Caki2 (cell line): ENCODE data around the gene RASAL3. TPM values are rescaled to one million over a fixed set of nuclear protein-coding genes. Genes with fewer than 3 reads are reported as not detected.
"Not testable (repeated sequence)": the region's sequence is repeated elsewhere in the genome, so short reads cannot be mapped to it uniquely, and the experiment has no call there.

ENCODE experiments used
- DNase-seq: peaks from one replicate; pipeline ENCODE4 v3.0.0-alpha.2; 2015; ENCODE audit warnings: low read depth
- in situ Hi-C: cut with HindIII; loops from 2 replicates; pipeline ENCODE4 v1.10.0; 2016; ENCODE audit warnings: low sequenced_read_pairs, low pct_unique_long_range_greater_than_20kb, mixed read lengths
- total RNA-seq: library from RNA; depleted of rRNA; stranded (reverse); fragments of >200 nt; shearing (Covaris generic); gene quantifications from 2 replicates; pipeline ENCODE4 v1.2.3, GENCODE V29; 2014; ENCODE audit warnings: low replicate concordance; rRNA removed

RASAL3 gene
- total RNA-seq = not detected in 2 replicates

DNA sequence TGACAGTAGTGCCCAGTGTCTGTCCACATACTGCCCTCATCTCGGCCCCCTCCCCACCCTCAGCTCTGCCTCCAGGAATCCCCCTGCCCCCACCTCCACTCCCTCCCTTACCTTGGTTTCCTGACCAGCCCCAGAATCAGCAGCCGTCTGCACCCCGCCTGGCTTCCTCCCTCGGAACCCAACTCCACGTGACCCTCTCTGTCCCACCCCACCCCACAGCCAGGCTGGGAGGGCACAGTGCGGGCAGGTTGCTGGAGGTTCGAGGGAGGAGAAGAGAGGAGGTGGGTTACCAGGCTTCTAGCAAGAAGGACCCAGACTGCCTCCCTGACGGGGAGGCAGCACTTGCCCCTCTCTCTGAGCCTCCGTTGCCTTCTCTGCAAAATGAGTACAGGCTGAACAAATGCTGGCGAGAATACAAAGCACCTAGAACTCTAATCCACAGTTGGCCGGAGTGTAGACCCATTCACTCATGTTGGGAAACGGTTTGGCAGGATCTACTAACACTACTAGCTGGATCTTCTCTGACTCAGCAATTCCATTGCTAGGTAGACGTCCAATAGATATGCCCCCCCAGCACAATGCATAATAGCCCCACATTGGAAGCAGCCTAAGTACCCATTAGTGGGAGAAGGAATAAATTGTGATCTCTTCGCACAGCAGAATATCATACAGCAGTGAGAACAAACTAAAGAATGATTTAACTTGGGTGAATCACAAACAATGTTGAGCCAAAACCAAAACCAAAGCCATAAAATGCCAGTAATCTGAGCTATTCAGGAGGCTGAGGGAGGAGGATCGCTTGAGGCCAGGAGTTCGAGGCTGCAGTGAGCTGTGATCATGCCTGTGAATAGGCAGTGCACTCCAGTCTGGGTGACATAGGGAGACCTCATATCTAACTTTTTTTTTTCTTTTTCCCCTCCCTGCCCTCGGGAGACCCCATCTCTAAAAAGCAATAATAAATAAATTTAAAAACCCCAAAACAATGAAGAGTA lies at the start of gene RASAL3:
Gene RASAL3, minus strand, starts transcription at position 151 of the 992 bp plus-strand sequence. CDS start 186 bp downstream, outside the sequence.
- in situ Hi-C loops = no loop called here
- DNase-seq = no peak

DNA sequence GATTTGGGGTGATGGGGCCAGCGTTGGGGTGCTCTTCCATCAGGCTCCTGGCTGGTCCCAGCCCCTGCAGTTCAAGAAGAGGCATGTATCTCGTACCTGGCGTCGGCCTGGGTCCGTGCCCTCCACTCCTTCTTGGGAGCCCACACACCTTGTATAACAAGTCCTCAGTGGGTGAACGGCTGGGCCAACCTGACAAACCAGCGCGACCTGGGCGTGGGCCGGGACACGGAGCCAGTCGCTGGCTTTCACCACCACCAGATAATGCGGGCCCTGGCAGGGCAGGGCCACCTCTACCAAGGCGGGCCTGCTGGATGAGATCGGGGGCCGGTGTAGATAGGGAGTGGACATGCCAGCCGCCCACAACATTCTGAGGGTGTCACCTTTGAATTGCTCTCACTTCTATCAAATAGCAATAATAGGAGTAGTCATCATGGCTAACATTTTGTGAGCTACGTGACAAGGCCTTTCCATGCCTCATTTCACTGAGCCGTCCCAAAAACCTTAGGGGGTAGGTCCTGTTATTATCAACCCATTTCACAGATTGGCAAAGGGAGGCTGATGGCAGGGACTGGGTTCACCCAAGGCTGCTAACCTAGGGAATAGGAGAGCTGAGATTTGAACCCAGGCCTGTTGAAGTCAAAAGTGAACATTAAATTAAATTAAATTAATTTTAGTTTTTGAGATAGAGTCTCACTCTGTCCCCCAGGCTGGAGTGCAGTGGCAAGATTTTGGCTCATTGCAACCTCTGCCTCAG lies 47.5 kb upstream of the RASAL3 start:
- in situ Hi-C loops = no loop called here
- no peak for DNase-seq

DNA sequence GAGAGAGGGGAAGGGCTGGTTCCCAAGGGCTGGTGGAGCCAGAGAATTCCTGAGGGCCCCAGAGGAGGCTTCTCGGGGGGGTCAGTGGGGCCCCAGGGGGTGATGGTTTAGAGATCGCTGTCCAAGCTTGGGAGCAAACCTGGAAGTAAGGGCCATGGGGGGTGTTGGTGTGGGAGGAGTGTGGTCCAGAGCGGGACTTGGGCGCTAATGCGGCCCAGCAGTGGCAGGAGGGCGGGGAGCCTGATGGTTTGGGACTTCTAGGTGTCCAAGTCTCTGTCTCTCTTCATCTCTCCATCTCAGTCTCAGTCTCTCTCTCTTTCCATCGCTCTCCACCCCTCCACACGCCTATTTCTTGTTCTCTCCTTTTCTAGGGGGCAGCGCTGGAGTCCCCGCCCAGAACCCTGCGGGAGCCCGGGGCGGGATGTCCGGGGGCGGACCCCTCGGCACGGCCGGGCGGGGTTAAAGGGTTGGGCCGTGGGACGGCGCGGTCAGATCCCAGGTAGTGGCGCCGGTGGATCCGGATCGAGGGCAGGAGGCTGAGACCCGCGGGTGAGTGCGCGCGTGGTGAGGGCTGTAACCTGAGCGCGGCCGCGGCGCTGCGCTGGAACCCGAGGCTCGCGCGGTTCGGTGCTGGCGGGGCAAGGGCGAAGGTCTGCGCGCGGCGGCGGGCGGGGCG lies 43.8 kb upstream of the RASAL3 start, which contains the start of gene CYP4F22:
Gene CYP4F22, plus strand, starts transcription at position 491 of the 676 bp plus-strand sequence. CDS start 16,812 bp downstream, outside the sequence.
- no peak for DNase-seq
- in situ Hi-C loops = no loop called here

DNA sequence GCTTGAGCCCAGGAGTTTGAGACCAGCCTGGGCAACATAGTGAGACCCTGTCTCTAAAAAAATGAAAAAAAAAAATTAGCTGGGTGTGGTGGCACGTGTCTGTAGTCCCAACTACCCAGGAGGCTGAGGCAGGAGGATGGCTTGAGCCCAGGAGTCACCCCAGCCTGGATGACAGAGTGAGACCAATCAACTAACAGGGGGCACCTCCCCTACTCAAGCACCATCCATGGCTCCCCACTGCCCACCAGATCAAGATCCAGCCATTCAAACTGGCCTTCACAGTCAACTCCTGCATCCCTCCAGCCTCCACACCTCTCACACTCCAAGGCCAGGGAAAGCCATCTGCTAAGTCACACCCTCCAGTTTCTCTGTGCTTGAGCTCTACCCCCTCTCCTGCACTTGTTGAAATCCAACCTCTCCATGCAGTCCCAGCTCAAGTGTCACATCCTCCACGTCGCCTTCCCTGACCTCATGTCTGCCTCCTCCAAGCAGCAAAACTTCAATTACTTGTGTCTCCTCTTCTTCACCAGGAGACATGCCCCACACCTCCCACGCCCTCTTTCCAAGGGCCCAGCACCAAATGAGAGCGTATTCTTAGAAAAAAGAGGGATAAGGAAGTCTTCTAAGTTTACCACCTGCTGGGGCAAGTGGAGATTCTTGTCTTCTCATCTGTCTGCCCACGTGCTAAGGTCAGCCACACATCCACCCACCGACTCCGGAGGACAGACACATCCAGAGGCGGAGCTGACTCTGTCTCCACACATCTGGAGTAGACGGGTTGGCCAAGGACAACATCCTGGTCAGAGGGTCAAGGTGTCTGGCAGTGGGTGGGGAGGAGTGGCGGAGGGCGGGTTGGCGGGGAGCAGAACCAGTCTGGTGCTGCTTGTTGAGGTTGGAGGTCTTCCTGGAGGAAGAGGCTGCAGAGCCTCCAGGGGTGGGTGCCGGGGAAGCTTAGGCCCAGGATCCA lies 43.0 kb upstream of the RASAL3 start:
- in situ Hi-C loops = no loop called here
- no peak for DNase-seq

DNA sequence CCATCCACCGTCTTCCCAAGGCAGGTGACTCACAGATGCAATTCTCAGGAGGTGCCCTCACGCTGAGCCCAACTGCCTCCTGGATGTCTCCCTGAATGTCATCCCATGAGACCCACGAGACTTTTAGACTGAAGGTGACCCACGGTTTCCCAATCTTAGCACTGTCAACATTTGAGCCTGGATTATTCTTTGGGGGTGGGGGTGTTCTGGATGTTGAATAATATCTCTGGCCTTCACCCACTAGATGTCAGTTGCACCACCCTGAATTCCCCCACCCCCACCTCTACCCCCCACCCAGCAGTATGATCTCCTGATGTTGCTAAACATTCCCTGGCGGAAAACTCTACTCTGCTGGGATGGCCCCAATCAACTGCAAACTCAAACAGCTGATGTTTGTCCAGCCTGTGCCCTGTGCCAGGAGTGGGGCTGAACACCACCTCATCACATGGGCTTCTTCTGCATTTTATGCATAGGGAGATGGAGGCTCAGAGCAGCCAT lies 41.8 kb upstream of the RASAL3 start:
- in situ Hi-C loops = no loop called here

DNA sequence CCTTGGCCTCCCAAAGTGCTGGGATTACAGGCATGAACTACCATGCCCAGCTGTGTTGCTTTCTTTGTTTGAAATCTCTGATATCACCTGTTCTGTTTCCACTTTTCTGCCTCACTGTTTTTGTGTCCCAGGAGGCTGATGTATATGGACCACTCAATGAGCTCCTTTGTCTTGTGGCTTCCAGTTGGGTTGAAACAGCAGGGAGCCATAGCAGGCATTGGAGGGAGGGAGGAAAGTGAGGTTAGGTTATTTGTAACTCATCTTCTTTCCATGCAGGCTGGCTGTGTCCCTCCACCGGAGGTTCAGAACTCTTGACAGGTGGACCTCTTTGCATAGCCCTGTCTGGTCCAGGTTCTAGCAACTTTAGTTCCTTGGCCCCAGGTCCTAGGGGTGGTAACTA lies 37.9 kb upstream of the RASAL3 start:
- in situ Hi-C loops = no loop called here

More for the DNA sequence above, 41.8 kb upstream of the RASAL3 start:
- DNase-seq = no peak

DNA sequence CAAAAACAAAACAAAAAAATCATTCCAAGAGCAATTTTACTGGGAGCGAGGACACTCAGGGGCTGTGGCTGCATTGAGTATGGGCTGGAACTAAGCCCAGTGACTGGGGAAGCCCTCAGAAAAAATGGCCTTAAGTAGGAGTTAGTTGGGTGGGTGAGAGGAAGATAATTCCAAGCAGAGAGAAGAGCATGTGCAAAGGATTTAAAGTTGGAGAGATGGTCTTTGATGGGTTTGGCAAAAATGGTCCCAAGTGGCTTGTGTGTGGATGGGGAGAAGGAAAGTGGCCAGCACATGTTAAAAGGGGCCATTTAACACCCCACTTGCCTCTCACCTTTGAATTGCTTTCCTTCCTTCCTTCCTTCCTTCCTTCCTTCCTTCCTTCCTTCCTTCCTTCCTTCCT lies 37.3 kb upstream of the RASAL3 start:
- DNase-seq = no peak

More for the DNA sequence above, 37.9 kb upstream of the RASAL3 start:
- DNase-seq = no peak

DNA sequence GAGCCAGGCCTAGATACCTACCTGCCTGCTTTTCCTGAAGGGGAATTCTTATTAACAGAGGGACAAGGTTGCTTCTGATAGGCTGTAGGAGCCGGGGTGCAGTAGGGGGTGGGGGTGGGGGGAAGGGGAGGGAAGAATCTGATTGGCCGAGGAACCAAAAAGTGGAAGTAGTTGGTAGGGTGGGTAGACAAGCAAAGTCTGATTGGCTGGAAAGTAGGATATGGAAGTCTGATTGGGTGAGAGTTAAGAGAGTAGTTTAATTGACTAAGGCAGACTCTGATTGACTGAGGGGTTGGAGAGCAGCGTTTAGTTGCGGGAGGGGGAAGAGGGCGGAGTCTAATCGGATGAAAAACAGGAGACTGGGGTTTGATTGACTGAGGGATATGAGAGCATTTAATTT lies 34.6 kb upstream of the RASAL3 start:
- in situ Hi-C loops = no loop called here
- peak; percentile 53 for DNase-seq

More for the DNA sequence above, 37.3 kb upstream of the RASAL3 start:
- in situ Hi-C loops = no loop called here

DNA sequence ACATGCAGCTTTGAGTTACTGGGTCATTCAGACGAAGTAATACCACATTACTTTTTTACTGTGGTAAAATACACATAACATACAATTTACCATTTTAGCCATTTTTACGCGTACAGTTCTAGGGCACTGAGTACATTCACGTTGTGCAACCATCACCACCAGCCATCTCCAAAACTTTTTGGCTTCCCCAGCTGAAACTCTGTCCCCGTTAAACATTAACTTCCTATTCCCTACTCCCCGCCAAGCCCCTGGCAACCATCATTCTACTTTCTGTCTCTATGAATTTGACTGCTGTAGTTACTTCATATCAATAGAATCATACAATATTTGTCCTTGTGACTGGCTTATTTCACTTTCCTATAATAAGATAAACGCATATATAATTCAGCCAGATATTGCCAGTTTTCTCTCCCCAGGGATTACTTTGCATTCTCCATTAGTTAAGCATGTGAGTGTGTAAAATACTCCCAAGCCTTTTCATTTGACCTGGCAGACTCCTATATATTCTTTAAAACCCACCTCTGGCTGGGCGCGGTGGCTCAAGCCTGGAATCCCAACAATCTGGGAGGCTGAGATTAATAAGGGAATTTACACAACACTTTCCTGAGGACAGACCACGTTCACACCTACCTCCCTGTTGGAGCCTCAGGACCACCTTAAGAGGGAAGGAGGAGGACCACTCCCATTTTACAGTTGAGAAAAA lies 34.0 kb upstream of the RASAL3 start:
- in situ Hi-C loops = no loop called here
- DNase-seq = no peak

DNA sequence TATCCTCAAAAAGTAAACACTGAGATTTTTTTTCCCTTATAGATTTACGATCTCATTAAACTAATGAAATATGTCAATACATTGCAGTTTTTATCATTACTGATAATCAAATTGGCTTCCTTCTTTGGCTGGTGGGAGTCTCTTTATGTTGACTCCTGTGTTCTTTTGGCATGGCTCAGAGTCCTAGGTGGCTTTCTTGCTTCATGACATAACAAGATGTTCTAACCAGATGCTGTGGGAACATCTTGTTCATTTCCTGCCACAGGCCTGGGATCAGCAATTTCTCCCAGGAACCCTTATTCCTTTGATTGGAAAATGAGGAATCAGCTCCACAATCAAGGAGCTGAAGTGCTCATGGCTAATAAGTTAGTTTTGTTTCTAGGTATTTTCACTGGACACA lies 30.8 kb upstream of the RASAL3 start:
- in situ Hi-C loops = no loop called here
- no peak for DNase-seq

DNA sequence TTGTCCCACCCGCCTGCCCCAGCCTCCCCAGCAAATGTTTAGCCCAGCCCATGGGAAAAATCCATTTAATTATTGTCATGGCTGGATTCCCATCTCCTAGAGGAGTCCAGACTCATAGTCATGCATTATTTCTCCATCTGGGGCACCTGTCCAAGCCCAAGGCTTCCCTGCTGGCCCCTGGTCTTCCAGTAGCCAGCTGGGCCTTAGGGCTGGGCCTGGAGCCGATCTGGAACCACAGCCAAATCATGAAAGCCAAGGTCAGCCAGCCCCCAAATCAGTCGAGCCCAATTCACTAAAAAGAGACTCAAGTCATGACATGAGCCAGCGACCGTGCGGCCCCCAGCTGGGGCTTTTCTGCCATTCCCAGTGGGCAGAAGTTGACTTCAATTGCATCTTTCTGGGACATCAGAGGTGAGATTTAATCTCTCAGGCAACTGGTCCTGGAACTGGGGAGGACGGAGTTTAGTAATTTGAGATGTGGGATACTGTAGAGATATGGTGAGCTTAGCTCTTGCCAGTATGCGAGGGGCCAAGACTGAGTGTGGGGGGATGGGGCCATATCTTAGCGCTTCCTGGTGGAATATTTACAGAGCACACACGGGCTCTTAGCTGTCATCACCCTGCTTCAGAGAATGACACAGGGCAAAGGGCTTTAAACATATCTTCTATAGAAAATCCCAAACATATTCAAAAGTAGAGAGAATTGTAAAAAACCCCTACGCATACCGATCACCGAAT lies 24.3 kb upstream of the RASAL3 start:
- DNase-seq = no peak
- in situ Hi-C loops = no loop called here

DNA sequence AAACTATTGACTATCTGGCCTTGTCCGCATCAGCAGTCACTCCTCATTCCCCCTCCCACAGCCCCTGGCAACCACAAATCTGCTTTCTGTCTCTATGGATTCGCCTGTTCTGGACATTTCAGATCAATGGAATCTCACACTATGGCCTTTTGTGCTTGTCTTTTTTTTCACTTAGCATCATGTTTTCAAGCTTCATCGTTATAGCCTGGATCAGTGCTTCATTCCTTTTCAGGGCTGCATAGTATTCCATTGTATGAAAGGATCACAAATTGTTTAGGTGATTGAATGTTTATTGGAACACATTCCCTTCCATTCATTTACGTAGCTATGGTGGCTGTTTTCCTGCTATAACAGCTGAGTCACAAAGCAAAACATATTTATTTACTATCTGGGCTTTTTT lies 22.7 kb upstream of the RASAL3 start:
- no peak for DNase-seq
- in situ Hi-C loops = no loop called here

DNA sequence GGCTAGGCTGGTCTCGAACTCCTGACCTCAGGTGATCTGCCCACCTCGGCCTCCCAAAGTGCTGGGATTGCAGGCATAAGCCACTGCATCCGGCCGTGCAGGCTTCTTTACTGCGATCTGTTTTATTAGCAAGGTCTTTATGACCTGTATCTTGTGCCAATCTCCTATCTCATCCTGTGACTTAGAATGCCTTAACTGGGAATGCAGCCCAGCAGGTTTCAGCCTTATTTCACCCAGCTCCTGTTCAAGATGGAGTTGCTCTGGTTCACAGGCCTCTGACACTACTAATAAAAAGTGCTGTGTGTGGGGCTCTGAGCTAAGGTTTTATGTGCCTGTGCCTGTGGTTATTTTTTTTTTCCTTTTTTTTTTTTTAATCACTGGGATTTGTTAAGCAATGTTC lies 21.4 kb upstream of the RASAL3 start:
- in situ Hi-C loops = not testable (repeated sequence)

DNA sequence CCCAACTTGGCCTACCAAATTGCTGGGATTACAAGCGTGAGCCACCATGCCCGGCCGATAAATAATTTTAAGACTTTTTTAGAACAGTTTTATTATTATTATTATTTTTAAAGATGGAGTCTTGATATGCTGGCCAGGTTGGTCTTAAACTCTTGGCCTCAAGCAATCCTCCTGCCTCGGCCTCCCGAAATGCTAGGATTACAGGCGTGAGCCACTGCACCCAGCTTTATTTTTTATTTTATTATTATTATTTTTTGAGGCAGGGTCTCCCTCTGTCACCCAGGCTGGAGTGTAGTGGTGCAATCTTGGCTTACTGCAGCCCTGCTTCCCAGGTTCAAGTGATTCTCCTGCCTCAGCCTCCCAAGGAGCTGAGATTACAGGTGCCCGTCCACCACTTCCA lies 16.7 kb upstream of the RASAL3 start:
- in situ Hi-C loops, DNase-seq: not testable (repeated sequence)

More for the DNA sequence above, 21.4 kb upstream of the RASAL3 start:
- not testable (repeated sequence) for DNase-seq

DNA sequence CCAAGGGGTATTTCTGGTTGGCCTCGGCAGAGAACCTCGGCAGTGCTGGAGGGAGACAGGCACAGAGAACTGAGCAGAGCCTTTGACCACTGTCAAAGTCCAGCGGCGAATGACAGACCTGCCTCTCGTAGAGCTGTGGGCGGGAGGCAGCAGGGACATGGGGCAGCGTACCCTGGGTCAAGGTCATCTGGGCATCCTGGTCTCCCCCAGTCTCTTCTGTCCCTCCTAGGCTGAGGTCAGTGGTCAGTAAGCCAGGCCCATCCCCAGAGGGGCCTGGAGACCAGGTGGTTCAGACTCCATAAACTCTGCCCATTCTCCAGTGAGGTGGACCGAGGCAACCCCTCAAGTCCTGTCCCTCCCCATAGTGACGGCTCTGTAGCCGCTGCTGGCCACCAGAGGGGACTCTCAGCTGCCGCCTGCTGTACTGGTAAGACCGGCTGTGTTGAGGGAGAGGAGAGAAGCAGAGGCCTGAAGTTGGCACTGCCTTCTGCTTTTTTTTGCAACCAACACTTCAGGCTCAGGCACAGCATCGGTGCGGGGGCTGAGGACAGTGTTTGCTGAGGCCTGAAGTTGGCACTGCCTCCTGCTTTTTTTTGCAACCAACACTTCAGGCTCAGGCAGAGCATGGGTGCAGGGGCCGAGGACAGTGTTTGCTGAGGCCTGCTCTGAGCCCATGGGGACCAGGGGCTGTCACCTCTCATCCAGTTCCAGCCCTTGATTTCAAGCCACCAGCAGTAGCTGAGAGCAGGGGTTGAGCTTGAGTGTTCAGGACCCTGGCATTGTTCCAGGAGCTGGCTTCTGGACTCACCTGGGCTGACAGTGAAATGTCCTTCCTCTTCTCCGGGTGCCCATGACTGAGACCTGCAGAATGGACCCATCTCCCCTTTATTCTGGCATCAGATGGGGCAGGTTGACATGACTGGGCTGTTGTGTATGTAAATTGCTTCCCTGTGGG lies 15.3 kb upstream of the RASAL3 start, which contains the start of gene PGLYRP2:
Gene PGLYRP2, minus strand, starts transcription at position 111 of the 955 bp plus-strand sequence. CDS start 130 bp downstream, outside the sequence.
- no peak for DNase-seq
- in situ Hi-C loops = no loop called here
